PC-3 (cell line): ENCODE results near the gene MORN4.

Experiments
- CTCF ChIP-seq: fragments of 300-600 bp; sonication (generic); conservative IDR thresholded peaks from 2 replicates; pipeline ENCODE4 v1.5.1; 2017; ENCODE audit warnings: antibody characterized with exemption, low read depth, mild to moderate bottlenecking, low read length
- EZH2 ChIP-seq: fragments of 300-600 bp; sonication (generic); IDR thresholded peaks from one replicate; pipeline ENCODE4 v1.6.1; 2017; ENCODE audit warnings: antibody characterized with exemption, mild to moderate bottlenecking, low read length; ENCODE audit not compliant: unreplicated experiment
- EZH2phosphoT487 ChIP-seq: fragments of 300-600 bp; sonication (generic); IDR thresholded peaks from 2 replicates; pipeline ENCODE4 v1.6.1; 2018; ENCODE audit warnings: mild to moderate bottlenecking, antibody characterized with exemption, low read length, borderline replicate concordance

- no peak for TF ChIP-seq EZH2phosphoT487
- TF ChIP-seq CTCF: no peak
- no peak for TF ChIP-seq EZH2
Measured at GRCh38 chr10:97596101-97597082, 36.9 kb downstream of the MORN4 start.
